Cardiac muscle cell (in vitro differentiated cells and primary cell): ENCODE data around the gene IFT122. TPM values are rescaled to one million over a fixed set of nuclear protein-coding genes. Genes with fewer than 3 reads are reported as not detected.

ENCODE experiments used
- DNase-seq, 2 donors: peaks; one replicate each; pipeline versions ENCODE4 v3.0.0 to v3.0.0-alpha.2; 2010 to 2017; ENCODE audit warnings: low read depth in 1 of 2, low spot score in 1 of 2
- H3K27ac ChIP-seq: fragments of 200-600 bp; sonication (generic); 2 replicates; pipeline ENCODE4 v1.5.1; 2016
- H3K27me3 ChIP-seq: fragments of 200-600 bp; sonication (generic); 2 replicates; pipeline ENCODE4 v1.6.0; 2016; ENCODE audit warnings: control low read depth
- H3K36me3 ChIP-seq: fragments of 200-600 bp; sonication (generic); 2 replicates; pipeline ENCODE4 v1.5.1; 2016; ENCODE audit warnings: control low read depth
- H3K4me1 ChIP-seq: fragments of 200-600 bp; sonication (generic); 2 replicates; pipeline ENCODE4 v1.8.1; 2017; ENCODE audit warnings: low read depth, mild to moderate bottlenecking, mixed run types
- H3K4me3 ChIP-seq: fragments of 200-600 bp; sonication (generic); 2 replicates; pipeline ENCODE4 v1.5.1; 2016; ENCODE audit warnings: mild to moderate bottlenecking
- H3K9me3 ChIP-seq: fragments of 200-600 bp; sonication (generic); 2 replicates; pipeline ENCODE4 v1.5.1; 2017; ENCODE audit warnings: low read depth, mild to moderate bottlenecking, control low read depth
- CTCF ChIP-seq: IDR thresholded peaks from 2 replicates; pipeline ENCODE4 v1.5.1; 2012; ENCODE audit warnings: low read depth, mild to moderate bottlenecking, low read length
- polyA plus RNA-seq: library from polyadenylated mRNA; unstranded; fragments of >200 nt; fragmentation: Nextera tagmentation; extraction: Ambion mirVana; gene quantifications from 2 replicates; pipeline ENCODE4 v1.2.1, GENCODE V29; 2016
- total RNA-seq: library from RNA; depleted of rRNA; stranded (reverse); fragments of >200 nt; gene quantifications from 2 replicates; pipeline ENCODE4 v1.2.3, GENCODE V29; 2016

IFT122 gene
- total and polyA plus RNA-seq, 2 experiments from 2014 or later, result 21.9 to 31.5 TPM

GRCh38 chr3:129429080-129429451, 11.0 kb upstream of the IFT122 start:
- DNase-seq, result no peak
- no peak overlapping the region for H3K4me3 ChIP-seq
- H3K4me1 ChIP-seq, result peaks cover 5% of the 10 kb centered on the region
- peaks cover 30% of the 10 kb centered on the region for H3K36me3 ChIP-seq
- peak overlapping the region; percentile 57 for H3K27ac ChIP-seq
- peaks cover 8% of the 10 kb centered on the region for H3K27me3 ChIP-seq
- no peaks in the 10 kb centered on the region for H3K9me3 ChIP-seq
- TF ChIP-seq CTCF, result no peak

GRCh38 chr3:129429602-129430001, 10.4 kb upstream of the IFT122 start:
- H3K27ac ChIP-seq, result peak overlapping the region; percentile 57
- H3K36me3 ChIP-seq, result peaks cover 30% of the 10 kb centered on the region
- TF ChIP-seq CTCF, result no peak
- no peak overlapping the region for H3K4me3 ChIP-seq
- H3K27me3 ChIP-seq, result peaks cover 8% of the 10 kb centered on the region
- DNase-seq, result no peak
- no peaks in the 10 kb centered on the region for H3K9me3 ChIP-seq
- peaks cover 5% of the 10 kb centered on the region for H3K4me1 ChIP-seq

GRCh38 chr3:129432036-129432435, 8.0 kb upstream of the IFT122 start:
- no peak for TF ChIP-seq CTCF
- DNase-seq, result peak in 1 of 2 donors; percentile 29
- H3K4me3 ChIP-seq, result no peak overlapping the region
- H3K27ac ChIP-seq, result no peak overlapping the region
- no peaks in the 10 kb centered on the region for H3K9me3 ChIP-seq
- H3K27me3 ChIP-seq, result peaks cover 7% of the 10 kb centered on the region
- peaks cover 9% of the 10 kb centered on the region for H3K4me1 ChIP-seq
- peaks cover 34% of the 10 kb centered on the region for H3K36me3 ChIP-seq

- H3K9me3 ChIP-seq, result no peaks in the 10 kb centered on the region
- no peak overlapping the region for H3K4me3 ChIP-seq
- H3K27ac ChIP-seq, result no peak overlapping the region
- peaks cover 9% of the 10 kb centered on the region for H3K4me1 ChIP-seq
- TF ChIP-seq CTCF, result no peak
- DNase-seq, result no peak
- H3K27me3 ChIP-seq, result peaks cover under 1% of the 10 kb centered on the region
- H3K36me3 ChIP-seq, result peaks cover 41% of the 10 kb centered on the region
These were observed 7.4 kb upstream of the IFT122 start for GRCh38 chr3:129432671-129433070.

GRCh38 chr3:129433565-129433964, 6.5 kb upstream of the IFT122 start:
- Histone ChIP-seq H3K27ac (no peak overlapping the region), H3K4me3 (no peak overlapping the region), H3K27me3 (no peaks in the 10 kb centered on the region), H3K4me1 (peaks cover 9% of the 10 kb centered on the region), H3K9me3 (no peaks in the 10 kb centered on the region), H3K36me3 (peaks cover 42% of the 10 kb centered on the region)
- no peak for DNase-seq
- TF ChIP-seq CTCF, result no peak

GRCh38 chr3:129434140-129434539, 5.9 kb upstream of the IFT122 start:
- Histone ChIP-seq H3K4me1 (peaks cover 4% of the 10 kb centered on the region), H3K4me3 (no peak overlapping the region), H3K9me3 (no peaks in the 10 kb centered on the region), H3K36me3 (peaks cover 42% of the 10 kb centered on the region), H3K27ac (no peak overlapping the region), H3K27me3 (no peaks in the 10 kb centered on the region)
- no peak for DNase-seq
- no peak for TF ChIP-seq CTCF
